Tibial nerve (tissue), 4 donors: ENCODE measurements around the gene MBD3L5. TPM values are rescaled to one million over a fixed set of nuclear protein-coding genes. Genes with fewer than 3 reads are reported as not detected.
"Not testable (repeated sequence)": the region's sequence is repeated elsewhere in the genome, so short reads cannot be mapped to it uniquely, and the experiment has no call there.

Source experiments
- DNase-seq, 2 donors: peaks; one replicate each; pipeline ENCODE4 v3.0.0-alpha.2; 2019; ENCODE audit warnings: low spot score in 2 of 2
- H3K27ac ChIP-seq, 4 donors: fragments of 200-600 bp; sonication (generic) in 3 of 4; one replicate each; pipeline ENCODE4 v1.5.1; 2017 to 2019; ENCODE audit warnings: mild to moderate bottlenecking in 1 of 4
- H3K27me3 ChIP-seq, 2 donors: fragments of 200-600 bp; sonication (generic) in 1 of 2; one replicate each; pipeline versions ENCODE4 v1.5.1 to v1.6.0; 2017 to 2019
- H3K36me3 ChIP-seq, 3 donors: fragments of 200-600 bp; sonication (generic); one replicate each; pipeline ENCODE4 v1.5.1; 2018 to 2019
- H3K4me1 ChIP-seq, 4 donors: fragments of 200-600 bp; sonication (generic) in 3 of 4; one replicate each; pipeline ENCODE4 v1.5.1; 2017 to 2019
- H3K4me3 ChIP-seq, 4 donors: fragments of 200-600 bp; sonication (generic) in 3 of 4; one replicate each; pipeline ENCODE4 v1.5.1; 2017 to 2019; ENCODE audit warnings: mild to moderate bottlenecking in 1 of 4, moderate library complexity in 1 of 4
- H3K9me3 ChIP-seq, 4 donors: fragments of 200-600 bp; sonication (generic) in 3 of 4; one replicate each; pipeline ENCODE4 v1.5.1; 2017 to 2019
- CTCF ChIP-seq, 5 experiments: fragments of 200-600 bp in 3 of 5; fragments of 450-650 bp in 2 of 5; sonication (generic) in 3 of 5; IDR thresholded peaks; one replicate each; pipeline ENCODE4 v1.5.1; 2016 to 2019; ENCODE audit warnings: antibody characterized with exemption in 5 of 5, mild to moderate bottlenecking in 3 of 5, moderate library complexity in 2 of 5
- EP300 ChIP-seq, 2 donors: sonication (generic); formaldehyde crosslinking; IDR thresholded peaks; one replicate each; pipeline ENCODE4 v1.6.1; 2017; ENCODE audit warnings: antibody characterized with exemption in 2 of 2, mild to moderate bottlenecking in 1 of 2
- POLR2A ChIP-seq, 2 donors: fragments of 450-650 bp; IDR thresholded peaks; one replicate each; pipeline ENCODE4 v1.6.1; 2017; ENCODE audit warnings: antibody characterized with exemption in 2 of 2, mild to moderate bottlenecking in 2 of 2, moderate library complexity in 2 of 2
- whole genome bisulfite sequencing, 2 donors: methylation state at CpG; one replicate each; pipeline ENCODE4 v1.1.5; 2018; 5-methylcytosine and 5-hydroxymethylcytosine counted together
- total RNA-seq, 4 donors: library from RNA; depleted of rRNA; stranded (reverse); fragments of >200 nt; gene quantifications; one replicate each; pipeline ENCODE4 v1.1.0, GENCODE V29; 2016

Gene MBD3L5
- total RNA-seq, 4 donors from 2014 or later = not detected

- peaks cover 0 to 9% (median 0%) of the 10 kb centered on the region in 4 donors for H3K9me3 ChIP-seq
- H3K4me1 ChIP-seq = no peaks in the 10 kb centered on the region
- 78 to 84% methylated on average over 6 to 11 of the region's 11 CpGs for WGBS, 2 donors
- H3K27me3 ChIP-seq = no peaks in the 10 kb centered on the region
- H3K4me3 ChIP-seq = no peak overlapping the region
- no peak for DNase-seq
- no peak overlapping the region for H3K27ac ChIP-seq
- no peak for TF ChIP-seq CTCF (IDR thresholded peaks at IDR 0.05)
- TF ChIP-seq EP300 (IDR thresholded peaks at IDR 0.05) = no peak
- no peak for TF ChIP-seq POLR2A (IDR thresholded peaks at IDR 0.05)
- H3K36me3 ChIP-seq = no peaks in the 10 kb centered on the region
These were observed 24.2 kb upstream of the MBD3L5 start for GRCh38 chr19:7006135-7006704.

- Histone ChIP-seq H3K27ac (no peak overlapping the region), H3K9me3 (peaks cover 0 to 11% (median 0%) of the 10 kb centered on the region in 4 donors)
These were observed 22.5 kb upstream of the MBD3L5 start for GRCh38 chr19:7007859-7008258.

GRCh38 chr19:7010722-7011593 is 19.4 kb upstream of the MBD3L5 start:
- WGBS, 2 donors = 84 to 86% methylated on average over 12 of the region's 12 CpGs
- Histone ChIP-seq H3K4me3 (no peak overlapping the region), H3K4me1 (no peaks in the 10 kb centered on the region), H3K36me3 (no peaks in the 10 kb centered on the region), H3K27ac (no peak overlapping the region), H3K27me3 (no peaks in the 10 kb centered on the region), H3K9me3 (peaks cover 0 to 17% (median 0%) of the 10 kb centered on the region in 4 donors)
- no peak for DNase-seq
- TF ChIP-seq EP300 (IDR thresholded peaks at IDR 0.05) = no peak
- no peak for TF ChIP-seq POLR2A (IDR thresholded peaks at IDR 0.05)
- TF ChIP-seq CTCF (IDR thresholded peaks at IDR 0.05) = no peak

More at GRCh38 chr19:7007859-7008258, 22.5 kb upstream of the MBD3L5 start:
- no peak for DNase-seq
- Histone ChIP-seq H3K36me3 (no peaks in the 10 kb centered on the region), H3K4me3 (no peak overlapping the region), H3K4me1 (no peaks in the 10 kb centered on the region), H3K27me3 (no peaks in the 10 kb centered on the region)
- 46 to 56% methylated on average over 4 of the region's 4 CpGs for WGBS, 2 donors
- TF ChIP-seq POLR2A (IDR thresholded peaks at IDR 0.05) = no peak
- no peak for TF ChIP-seq EP300 (IDR thresholded peaks at IDR 0.05)
- no peak for TF ChIP-seq CTCF (IDR thresholded peaks at IDR 0.05)

GRCh38 chr19:7013678-7014077 is 16.7 kb upstream of the MBD3L5 start:
- no peaks in the 10 kb centered on the region for H3K36me3 ChIP-seq
- TF ChIP-seq EP300 (IDR thresholded peaks at IDR 0.05) (no peak), POLR2A (IDR thresholded peaks at IDR 0.05) (no peak), CTCF (IDR thresholded peaks at IDR 0.05) (no peak)
- no peak overlapping the region for H3K4me3 ChIP-seq
- H3K9me3 ChIP-seq = peaks cover 0 to 13% (median 0%) of the 10 kb centered on the region in 4 donors
- H3K27me3 ChIP-seq = no peaks in the 10 kb centered on the region
- no peak overlapping the region for H3K27ac ChIP-seq
- WGBS, 2 donors = 47 to 55% methylated on average over 4 of the region's 4 CpGs
- H3K4me1 ChIP-seq = no peaks in the 10 kb centered on the region
- no peak for DNase-seq

- Histone ChIP-seq H3K4me3 (no peak overlapping the region), H3K27me3 (no peaks in the 10 kb centered on the region)
- TF ChIP-seq CTCF (IDR thresholded peaks at IDR 0.05) (no peak), EP300 (IDR thresholded peaks at IDR 0.05) (no peak), POLR2A (IDR thresholded peaks at IDR 0.05) (no peak)
These were observed 11.6 kb upstream of the MBD3L5 start for GRCh38 chr19:7018828-7019227.

GRCh38 chr19:7021331-7021730 is 9.0 kb upstream of the MBD3L5 start, which contains the start of gene MBD3L2B:
Gene MBD3L2B, minus strand, starts transcription at chr19:7021431. Its CDS starts 34 bp downstream, at chr19:7021397.
- not testable (repeated sequence) for H3K9me3 ChIP-seq, H3K27ac ChIP-seq, DNase-seq, H3K4me1 ChIP-seq, H3K36me3 ChIP-seq, H3K4me3 ChIP-seq, H3K27me3 ChIP-seq
- no CpG with 5 or more reads among the region's 6 CpGs for WGBS, 2 donors

More at GRCh38 chr19:7018828-7019227, 11.6 kb upstream of the MBD3L5 start:
- Histone ChIP-seq H3K9me3 (peaks cover 0 to 7% (median 0%) of the 10 kb centered on the region in 4 donors), H3K27ac (no peak overlapping the region), H3K36me3 (no peaks in the 10 kb centered on the region), H3K4me1 (no peaks in the 10 kb centered on the region)
- no peak for DNase-seq
- 79 to 82% methylated on average over 6 of the region's 6 CpGs for WGBS, 2 donors

GRCh38 chr19:7028790-7029189 is 1.6 kb upstream of the MBD3L5 start:
- H3K27me3 ChIP-seq, H3K4me1 ChIP-seq, DNase-seq, H3K27ac ChIP-seq, H3K36me3 ChIP-seq, H3K4me3 ChIP-seq, H3K9me3 ChIP-seq: not testable (repeated sequence)
- WGBS, 2 donors = no CpG with 5 or more reads among the region's 1 CpG
